Measurements from ENCODE around the gene COMMD4.
"Not testable (repeated sequence)": the region's sequence is repeated elsewhere in the genome, so short reads cannot be mapped to it uniquely, and the experiment has no call there.

The COMMD4 gene

DNA sequence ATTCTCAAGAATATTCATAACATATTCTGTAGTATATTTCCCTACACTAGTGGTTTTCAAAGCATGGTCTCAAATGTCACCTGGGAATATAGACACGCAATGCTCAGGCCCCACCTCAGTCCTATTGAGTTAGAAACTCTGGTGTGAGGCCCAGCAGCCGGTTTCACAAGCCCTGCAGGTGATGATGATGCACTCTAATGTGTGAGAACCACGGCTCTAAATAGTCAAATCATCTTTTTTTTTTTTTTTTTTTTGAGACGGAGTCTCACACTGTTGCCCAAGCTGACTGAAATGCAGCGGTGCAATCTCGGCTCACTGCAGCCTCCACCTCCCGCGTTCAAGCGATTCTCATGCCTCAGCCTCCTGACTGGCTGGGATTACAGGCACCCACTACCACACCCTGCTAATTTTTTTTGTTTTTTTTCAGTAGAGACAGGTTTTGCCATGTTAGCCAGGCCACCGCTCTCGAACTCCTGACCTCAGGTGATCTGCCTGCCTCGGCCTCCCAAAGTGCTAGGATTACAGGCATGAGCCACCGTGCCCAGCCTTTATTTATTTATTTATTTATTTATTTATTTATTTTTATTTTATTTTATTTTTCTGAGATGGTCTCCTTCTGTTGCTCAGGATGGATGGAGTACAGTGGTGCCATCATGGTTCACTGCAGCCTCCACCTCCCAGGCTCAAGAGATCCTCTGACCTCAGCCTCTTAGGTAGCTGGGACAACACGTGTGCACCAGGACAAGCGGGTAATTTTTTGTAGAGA lies 2.0 kb upstream of the COMMD4 start:
- not testable (repeated sequence) for DNase-seq

- no peak for DNase-seq
These were observed 554 bp upstream of the COMMD4 start for GRCh38 chr15:75335313-75335704.

DNA sequence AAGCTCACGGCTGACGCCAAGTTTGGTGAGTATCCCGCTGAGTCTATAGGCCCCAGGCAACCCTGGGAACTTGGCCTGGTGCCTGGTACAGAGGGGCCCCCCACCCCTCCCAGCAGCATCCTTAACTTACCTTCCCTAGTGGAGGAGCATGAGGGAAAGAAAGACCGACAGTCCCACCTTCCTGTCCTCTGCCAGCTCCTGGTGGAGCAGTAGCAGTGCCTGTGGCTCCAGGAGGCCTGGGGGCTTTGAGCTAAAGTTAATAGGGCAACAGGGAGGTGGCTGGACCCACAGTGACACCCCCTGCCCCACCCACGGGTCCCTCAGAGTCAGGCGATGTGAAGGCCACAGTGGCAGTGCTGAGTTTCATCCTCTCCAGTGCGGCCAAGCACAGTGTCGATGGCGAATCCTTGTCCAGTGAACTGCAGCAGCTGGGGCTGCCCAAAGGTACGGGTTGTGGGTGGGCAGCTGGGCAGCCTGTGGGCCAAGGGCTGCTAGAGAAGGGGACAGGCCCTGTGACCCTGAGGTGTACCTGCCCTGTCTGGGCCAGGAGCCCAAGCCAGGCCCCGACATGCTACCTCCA lies 2.9 kb downstream of the COMMD4 start:
- no peak for DNase-seq

DNA sequence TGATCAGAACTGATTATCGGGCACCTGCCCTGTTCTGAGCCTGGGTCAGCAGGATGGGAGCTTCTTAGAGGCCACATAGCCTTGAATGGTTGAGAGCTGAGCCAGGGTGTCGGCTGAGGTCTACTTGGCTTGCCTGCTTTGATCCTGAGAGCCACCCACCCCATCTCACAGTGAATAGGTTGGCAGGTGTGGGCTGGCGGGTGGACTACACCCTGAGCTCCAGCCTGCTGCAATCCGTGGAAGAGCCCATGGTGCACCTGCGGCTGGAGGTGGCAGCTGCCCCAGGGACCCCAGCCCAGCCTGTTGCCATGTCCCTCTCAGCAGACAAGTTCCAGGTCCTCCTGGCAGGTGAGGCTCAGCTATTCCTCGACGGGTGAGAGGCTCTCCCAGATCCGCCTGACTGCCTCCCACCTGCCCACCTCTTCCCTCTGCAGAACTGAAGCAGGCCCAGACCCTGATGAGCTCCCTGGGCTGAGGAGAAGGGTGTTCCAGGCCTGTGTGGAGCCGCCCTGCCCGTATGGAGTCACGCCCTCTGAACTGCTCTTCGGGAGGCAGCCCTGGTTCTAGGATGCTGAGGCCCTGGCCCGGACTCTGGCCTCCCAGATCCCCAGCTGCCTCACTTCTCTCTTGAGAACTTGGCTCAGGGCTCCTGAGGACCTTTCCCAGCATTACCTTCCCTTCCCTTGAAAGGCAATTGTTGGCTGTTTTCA lies 3.8 kb downstream of the COMMD4 start:
- no peak for DNase-seq

- DNase-seq: no peak
These were observed 6.4 kb downstream of the COMMD4 start for GRCh38 chr15:75342221-75342620.

DNA sequence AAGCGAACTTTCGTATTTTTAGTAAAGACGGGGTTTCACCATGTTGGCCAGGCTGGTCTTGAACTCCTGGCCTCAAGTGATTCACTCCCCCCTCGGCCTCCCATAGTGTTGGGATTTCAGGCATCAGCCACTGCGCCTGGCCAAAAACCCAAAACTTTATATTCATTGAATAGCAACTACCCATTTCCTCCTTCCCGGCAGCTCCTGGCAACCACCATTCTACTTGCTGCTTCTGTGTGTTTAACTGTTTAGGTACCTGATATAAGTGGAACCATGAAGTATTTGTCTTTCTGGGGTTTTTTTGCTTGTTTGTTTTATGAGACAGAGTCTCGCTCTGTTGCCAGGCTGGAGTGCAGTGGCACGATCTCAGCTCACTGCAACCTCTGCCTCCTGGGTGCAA lies 8.1 kb downstream of the COMMD4 start:
- DNase-seq: not testable (repeated sequence)

- no peak for DNase-seq
These were observed 10.9 kb downstream of the COMMD4 start, which contains the start of gene NEIL1 for GRCh38 chr15:75346796-75347221. TSS of gene NEIL1 (plus strand) at chr15:75347039. CDS start at chr15:75348906, 1,867 bp downstream.

DNA sequence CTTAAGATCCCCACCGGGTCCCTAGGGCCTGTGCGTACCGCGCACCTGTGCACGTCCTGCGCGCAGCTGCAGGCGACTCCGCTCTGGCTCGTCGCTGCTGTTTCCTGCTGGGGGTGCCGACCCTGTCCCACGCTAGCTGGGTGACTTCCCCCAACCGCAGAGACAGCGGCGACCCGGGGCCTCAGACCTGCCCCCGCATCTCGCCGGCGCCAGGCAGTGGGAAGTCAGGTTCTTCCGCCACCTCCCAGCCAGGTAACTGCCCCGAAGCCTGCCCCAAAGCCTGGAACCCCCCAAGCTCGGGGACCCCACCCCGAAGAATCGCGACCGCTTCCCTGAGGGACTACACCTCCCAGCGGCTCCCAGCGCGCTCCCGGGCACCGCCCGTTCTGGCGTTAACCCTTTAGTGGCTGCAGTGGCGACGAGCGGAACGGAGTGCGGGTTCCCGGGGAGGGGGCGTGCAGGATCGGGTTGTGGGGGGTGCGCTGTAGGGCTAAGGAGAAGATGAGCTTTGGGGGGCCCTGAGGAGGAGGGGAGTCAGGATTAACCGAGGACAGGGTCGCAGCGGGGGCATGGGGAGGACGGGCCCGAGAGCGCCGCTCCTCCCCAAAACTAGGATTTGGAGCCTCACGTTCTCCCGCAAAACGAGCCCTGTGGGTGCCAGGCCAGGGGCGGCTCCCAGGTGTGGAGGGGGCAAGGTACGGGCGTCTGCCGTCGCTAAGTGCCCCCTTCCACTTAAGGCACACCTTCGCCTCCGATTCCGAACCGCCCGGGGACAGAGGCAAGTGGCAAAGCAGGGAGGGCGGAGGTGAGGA lies 11.6 kb downstream of the COMMD4 start:
- DNase-seq: no peak

DNA sequence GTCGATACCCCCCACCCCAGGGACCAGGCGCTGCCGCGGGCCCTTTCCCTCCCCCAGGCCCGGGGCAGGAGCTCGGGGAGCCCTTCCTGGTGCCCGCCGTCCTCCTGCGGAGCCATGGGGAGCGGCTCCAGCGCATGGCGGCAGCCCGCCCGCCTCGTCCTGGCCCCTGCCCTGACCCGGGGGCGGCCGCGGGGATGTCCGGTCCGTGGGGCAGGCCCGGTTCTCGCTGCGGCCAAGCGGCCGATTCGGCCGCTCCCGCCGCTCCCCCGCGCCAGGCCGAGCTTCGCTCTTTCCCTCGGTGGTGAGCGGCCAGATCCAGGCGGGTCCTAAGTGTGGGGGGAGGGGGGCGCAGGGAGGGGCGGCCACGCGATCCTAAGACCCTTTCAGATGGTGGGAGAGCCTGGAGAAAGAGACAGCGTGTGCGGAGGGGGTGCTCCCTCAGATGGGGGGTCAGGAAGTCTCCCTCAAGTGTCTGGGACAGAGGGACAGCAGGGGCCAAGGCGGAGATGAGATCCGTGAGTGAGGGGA lies 12.2 kb downstream of the COMMD4 start:
- no peak for DNase-seq

- DNase-seq: no peak
These were observed 12.9 kb downstream of the COMMD4 start for GRCh38 chr15:75348562-75349350.

DNA sequence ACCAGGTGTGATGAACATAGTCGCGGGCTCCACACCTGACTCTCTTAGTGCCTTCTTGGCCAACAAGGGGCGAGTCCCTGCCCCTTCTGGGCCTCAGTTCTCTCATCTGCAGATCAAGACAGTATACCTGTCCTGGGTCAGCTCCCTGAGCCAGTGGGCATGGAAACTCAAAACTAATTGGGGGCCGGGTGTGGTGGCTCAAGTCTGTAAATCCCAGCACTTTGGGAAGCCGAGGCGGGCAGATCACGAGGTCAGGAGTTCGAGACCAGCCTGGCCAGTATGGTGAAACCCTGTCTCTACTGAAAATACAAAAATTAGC lies 13.4 kb downstream of the COMMD4 start:
- DNase-seq: not testable (repeated sequence)

DNA sequence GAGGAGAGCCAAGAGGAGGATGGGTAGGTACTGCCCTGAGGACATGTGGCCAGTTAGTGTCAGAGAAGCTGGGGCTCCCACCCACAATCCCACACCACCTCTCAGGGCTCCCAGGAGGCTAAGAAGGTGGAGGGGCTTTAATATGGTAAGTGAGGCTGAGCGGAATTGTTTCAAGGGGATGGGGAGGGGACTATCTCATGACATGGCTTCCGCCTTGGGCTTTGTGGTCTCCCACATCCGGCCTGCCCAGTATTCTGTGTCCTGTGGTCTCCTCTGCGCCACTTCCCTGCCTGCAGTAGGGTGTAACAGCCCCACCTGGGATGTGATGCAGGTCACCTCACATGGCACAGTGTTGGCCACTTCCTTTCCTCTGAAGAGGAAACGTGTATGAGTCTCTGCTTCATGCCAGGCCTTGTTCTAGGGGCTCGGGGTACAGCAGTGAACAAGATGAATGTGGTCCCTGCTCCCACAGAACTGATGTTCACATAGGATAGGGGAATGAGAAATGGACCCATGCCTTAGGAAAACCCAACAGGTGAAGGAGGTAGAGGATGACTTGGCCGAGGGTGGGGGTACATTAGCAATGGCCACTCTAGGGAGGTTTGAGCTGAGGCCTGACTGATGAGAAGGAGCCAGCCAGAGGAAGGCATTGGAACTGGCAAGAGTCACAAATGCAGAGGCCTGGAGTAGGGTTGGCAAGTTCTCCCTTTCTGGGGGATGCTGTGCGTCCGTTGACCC lies 14.2 kb downstream of the COMMD4 start:
- DNase-seq: peak; percentile 66 to 70

DNA sequence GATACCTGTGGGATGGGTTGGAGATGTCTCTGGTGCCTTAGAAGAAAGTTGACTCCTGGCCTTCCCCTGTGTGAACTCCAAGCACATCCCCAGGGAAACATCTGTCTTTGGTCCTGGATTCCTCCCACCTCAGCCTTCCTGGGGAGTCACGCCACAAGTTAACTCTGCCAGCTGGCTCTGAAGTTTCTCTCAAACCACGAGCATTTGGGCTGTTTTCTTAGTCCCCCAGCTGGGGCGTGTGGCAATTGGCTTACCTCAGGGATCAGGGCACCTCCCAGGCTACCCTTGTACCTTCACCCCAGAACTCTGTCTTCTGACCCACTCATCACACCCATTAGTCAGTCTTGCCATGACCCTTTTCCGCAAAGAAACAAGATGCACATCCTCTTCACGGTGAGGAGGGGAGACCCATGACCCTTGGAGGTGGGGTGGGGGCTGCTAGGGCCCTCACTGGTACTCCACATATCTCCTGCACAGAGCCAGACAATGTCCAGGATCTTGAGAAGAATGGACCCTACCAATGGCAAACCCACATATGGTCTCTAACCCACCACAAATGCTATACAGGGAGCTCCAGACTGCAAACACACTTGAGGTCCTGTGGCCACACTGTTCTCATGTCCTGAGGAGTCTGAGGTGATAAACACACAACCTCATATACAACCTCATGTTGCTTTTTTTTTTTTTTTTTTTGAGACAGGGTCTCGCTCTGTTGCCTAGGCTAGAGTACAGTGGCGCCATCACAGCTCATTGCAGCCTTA lies 14.9 kb downstream of the COMMD4 start:
- DNase-seq: no peak

GRCh38 chr15:75352186-75353080 lies 16.6 kb downstream of the COMMD4 start:
- no peak for DNase-seq

DNA sequence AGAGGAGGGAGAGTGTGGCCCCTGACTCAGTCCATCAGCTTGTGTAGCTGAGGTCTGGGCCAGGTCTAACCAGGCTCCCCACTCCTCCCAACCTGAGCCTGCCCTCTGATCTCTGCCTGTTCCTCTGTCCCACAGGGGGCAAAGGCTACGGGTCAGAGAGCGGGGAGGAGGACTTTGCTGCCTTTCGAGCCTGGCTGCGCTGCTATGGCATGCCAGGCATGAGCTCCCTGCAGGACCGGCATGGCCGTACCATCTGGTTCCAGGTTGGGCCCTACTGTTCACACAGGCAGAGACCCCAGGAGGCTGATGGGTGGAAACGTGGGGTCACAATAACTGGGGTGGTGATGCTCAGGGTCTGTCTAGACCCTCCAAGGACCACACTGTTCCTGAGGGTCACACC lies 17.7 kb downstream of the COMMD4 start:
- no peak for DNase-seq

GRCh38 chr15:75354454-75354853 lies 18.6 kb downstream of the COMMD4 start:
- DNase-seq: no peak

- no peak for DNase-seq
These were observed 19.5 kb downstream of the COMMD4 start for GRCh38 chr15:75355369-75355768.

GRCh38 chr15:75356006-75356405 lies 20.1 kb downstream of the COMMD4 start:
- no peak for DNase-seq

DNA sequence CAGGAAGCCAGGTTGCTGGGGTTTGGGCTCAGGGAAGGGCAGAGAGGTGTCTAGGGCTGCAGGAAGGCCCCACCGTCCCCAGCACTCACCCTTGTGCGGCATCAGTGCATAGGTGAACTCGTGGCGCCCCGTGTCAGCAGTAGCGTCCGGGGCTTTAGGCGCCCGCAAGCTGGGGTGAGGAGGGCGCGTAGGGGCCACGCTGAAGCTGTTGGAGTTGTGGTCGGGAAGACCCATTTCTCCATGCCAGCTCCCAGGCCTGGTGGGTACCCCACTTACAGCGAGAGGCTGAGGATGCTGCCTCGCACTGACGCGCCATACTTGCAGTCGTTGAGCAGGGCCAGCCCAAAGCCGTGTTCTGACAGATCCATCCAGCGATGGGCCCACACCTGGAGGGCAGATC lies 20.7 kb downstream of the COMMD4 start:
- DNase-seq: no peak

Data from AML-193 (cell line).